ENCODE data around the gene ERBB4.

Gene ERBB4

GRCh38 chr2:211371465-211371864, 1167.1 kb downstream of the ERBB4 start:
- FAIRE-seq = no peak

- FAIRE-seq = no peak
These were observed 1170.1 kb downstream of the ERBB4 start for GRCh38 chr2:211368467-211368866.

- FAIRE-seq = no peak
These were observed 1170.9 kb downstream of the ERBB4 start for GRCh38 chr2:211367711-211368110.

GRCh38 chr2:211367293-211367692, 1171.3 kb downstream of the ERBB4 start:
- no peak for FAIRE-seq

GRCh38 chr2:211364911-211365310, 1173.7 kb downstream of the ERBB4 start:
- FAIRE-seq = no peak

- no peak for FAIRE-seq
These were observed 1177.2 kb downstream of the ERBB4 start for GRCh38 chr2:211361383-211361782.

- no peak for FAIRE-seq
These were observed 1179.3 kb downstream of the ERBB4 start for GRCh38 chr2:211359347-211359746.

GRCh38 chr2:211358504-211358903, 1180.1 kb downstream of the ERBB4 start:
- no peak for FAIRE-seq

GRCh38 chr2:211354481-211354880, 1184.1 kb downstream of the ERBB4 start:
- no peak for FAIRE-seq

- no peak for FAIRE-seq
These were observed 1186.6 kb downstream of the ERBB4 start for GRCh38 chr2:211351987-211352386.

GRCh38 chr2:211349031-211349430, 1189.6 kb downstream of the ERBB4 start:
- no peak for FAIRE-seq

GRCh38 chr2:211347328-211347727, 1191.3 kb downstream of the ERBB4 start:
- FAIRE-seq = no peak

GRCh38 chr2:211344289-211344688, 1194.3 kb downstream of the ERBB4 start:
- no peak for FAIRE-seq

- no peak for FAIRE-seq
These were observed 1205.2 kb downstream of the ERBB4 start for GRCh38 chr2:211333377-211333776.

- no peak for FAIRE-seq
These were observed 1206.9 kb downstream of the ERBB4 start for GRCh38 chr2:211331736-211332135.

- FAIRE-seq = no peak
These were observed 1208.7 kb downstream of the ERBB4 start for GRCh38 chr2:211329882-211330281.

- no peak for FAIRE-seq
These were observed 1209.2 kb downstream of the ERBB4 start for GRCh38 chr2:211329421-211329820.

- FAIRE-seq = no peak
These were observed 1210.5 kb downstream of the ERBB4 start for GRCh38 chr2:211328126-211328525.

All from TTC549 (cell line).